NCI-H2171 treated with DMSO at 0.1 percent for 48 hours (cell line): Measurements from ENCODE around the gene PRXL2A.
A peak's percentile ranks its signal among the peaks of the same experiment; 100 is the strongest.

Experiments
- DNase-seq: peaks from one replicate; lab custom pipeline; 2025; lab: John Stamatoyannopoulos, UW

Gene PRXL2A

GRCh38 chr10:80461208-80462183 lies 53.1 kb downstream of the PRXL2A start:
- no peak for DNase-seq

GRCh38 chr10:80462299-80462980 lies 54.1 kb downstream of the PRXL2A start:
- DNase-seq = no peak

- peak; percentile 76 for DNase-seq
Measured at GRCh38 chr10:80462981-80463741, 54.8 kb downstream of the PRXL2A start.

- DNase-seq = no peak
Measured at GRCh38 chr10:80463868-80464267, 55.5 kb downstream of the PRXL2A start.

- DNase-seq = peak; percentile 38
Measured at GRCh38 chr10:80464557-80465450, 56.5 kb downstream of the PRXL2A start.

GRCh38 chr10:80465451-80465835 lies 57.1 kb downstream of the PRXL2A start:
- DNase-seq = no peak

GRCh38 chr10:80465839-80466590 lies 57.7 kb downstream of the PRXL2A start:
- no peak for DNase-seq

GRCh38 chr10:80466724-80467326 lies 58.5 kb downstream of the PRXL2A start:
- no peak for DNase-seq

GRCh38 chr10:80468002-80468401 lies 59.7 kb downstream of the PRXL2A start:
- DNase-seq = no peak

GRCh38 chr10:80468806-80469421 lies 60.6 kb downstream of the PRXL2A start:
- DNase-seq = peak; percentile 49

- DNase-seq = no peak
Measured at GRCh38 chr10:80470266-80470665, 61.9 kb downstream of the PRXL2A start.

- no peak for DNase-seq
Measured at GRCh38 chr10:80471001-80471400, 62.6 kb downstream of the PRXL2A start.

GRCh38 chr10:80471715-80472233 lies 63.4 kb downstream of the PRXL2A start:
- no peak for DNase-seq

GRCh38 chr10:80472234-80473095 lies 64.1 kb downstream of the PRXL2A start:
- DNase-seq = no peak

GRCh38 chr10:80473096-80473657 lies 64.8 kb downstream of the PRXL2A start:
- no peak for DNase-seq

GRCh38 chr10:80473692-80474596 lies 65.6 kb downstream of the PRXL2A start:
- DNase-seq = no peak

GRCh38 chr10:80474597-80474910 lies 66.2 kb downstream of the PRXL2A start:
- DNase-seq = no peak
